Transverse colon (tissue), 3 donors: ENCODE data around the gene CDKN1C.

Source experiments
- EP300 ChIP-seq: sonication (generic); formaldehyde crosslinking; IDR thresholded peaks from one replicate; pipeline ENCODE4 v1.6.1; 2017; ENCODE audit warnings: antibody characterized with exemption, low read depth
- POLR2A ChIP-seq: fragments of 450-650 bp; IDR thresholded peaks from one replicate; pipeline ENCODE4 v1.6.1; 2016; ENCODE audit warnings: antibody characterized with exemption, mild to moderate bottlenecking, moderate library complexity
- TF ChIP-seq, protein P1 (sequence below), 5 experiments: fragments of 200-600 bp in 3 of 5; fragments of 450-650 bp in 2 of 5; sonication (generic) in 3 of 5; IDR thresholded peaks; 1 replicate in 2 of 5; 2 replicates in 3 of 5; pipeline ENCODE4 v1.5.1; 2016 to 2017; ENCODE audit warnings: antibody characterized with exemption in 5 of 5, inconsistent platforms in 3 of 5, mild to moderate bottlenecking in 2 of 5, moderate library complexity in 1 of 5

DNA sequence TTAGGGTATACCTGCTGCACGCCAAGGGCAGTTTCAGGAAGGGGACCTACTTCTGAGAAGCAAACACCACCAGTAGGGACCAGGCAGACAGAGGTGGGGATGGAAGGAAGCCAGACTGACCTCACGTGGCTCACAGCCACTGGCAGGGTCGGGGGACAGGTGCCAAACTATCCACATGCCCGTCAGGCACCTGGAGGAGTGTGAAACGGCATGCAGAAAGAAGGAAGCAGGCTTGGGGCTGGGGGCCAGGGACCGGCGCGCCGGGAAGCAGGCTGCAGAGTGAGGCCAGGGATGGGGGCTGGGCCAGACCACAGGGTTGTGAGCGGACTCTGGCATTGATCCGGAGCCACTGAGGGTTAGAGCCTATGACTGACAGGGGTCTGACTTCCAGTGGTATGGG, 47.5 kb downstream of the CDKN1C start:
- TF ChIP-seq, protein P1, sequence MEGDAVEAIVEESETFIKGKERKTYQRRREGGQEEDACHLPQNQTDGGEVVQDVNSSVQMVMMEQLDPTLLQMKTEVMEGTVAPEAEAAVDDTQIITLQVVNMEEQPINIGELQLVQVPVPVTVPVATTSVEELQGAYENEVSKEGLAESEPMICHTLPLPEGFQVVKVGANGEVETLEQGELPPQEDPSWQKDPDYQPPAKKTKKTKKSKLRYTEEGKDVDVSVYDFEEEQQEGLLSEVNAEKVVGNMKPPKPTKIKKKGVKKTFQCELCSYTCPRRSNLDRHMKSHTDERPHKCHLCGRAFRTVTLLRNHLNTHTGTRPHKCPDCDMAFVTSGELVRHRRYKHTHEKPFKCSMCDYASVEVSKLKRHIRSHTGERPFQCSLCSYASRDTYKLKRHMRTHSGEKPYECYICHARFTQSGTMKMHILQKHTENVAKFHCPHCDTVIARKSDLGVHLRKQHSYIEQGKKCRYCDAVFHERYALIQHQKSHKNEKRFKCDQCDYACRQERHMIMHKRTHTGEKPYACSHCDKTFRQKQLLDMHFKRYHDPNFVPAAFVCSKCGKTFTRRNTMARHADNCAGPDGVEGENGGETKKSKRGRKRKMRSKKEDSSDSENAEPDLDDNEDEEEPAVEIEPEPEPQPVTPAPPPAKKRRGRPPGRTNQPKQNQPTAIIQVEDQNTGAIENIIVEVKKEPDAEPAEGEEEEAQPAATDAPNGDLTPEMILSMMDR (IDR thresholded peaks at IDR 0.05): no peak
- TF ChIP-seq EP300 (no peak), POLR2A (no peak)
